WTC11 (cell line): ENCODE results near the gene MRFAP1L1.

Experiments
- CTCF ChIP-seq: fragments of 200-600 bp; IDR thresholded peaks from 2 replicates; pipeline ENCODE4 v1.8.0; 2022; ENCODE audit warnings: antibody characterized with exemption
- ETV6 ChIP-seq: sonication (generic); formaldehyde crosslinking; IDR thresholded peaks from 2 replicates; pipeline ENCODE4 v1.8.1; 2022; ENCODE audit warnings: mild to moderate bottlenecking, missing genetic modification reagents
- RORB ChIP-seq: fragments of 250-450 bp; sonication (Bioruptor Pico); IDR thresholded peaks from 2 replicates; pipeline ENCODE4 v1.9.0; 2021; ENCODE audit warnings: mild to moderate bottlenecking
- SP1 ChIP-seq: sonication (generic); formaldehyde crosslinking; conservative IDR thresholded peaks from 2 replicates; pipeline ENCODE4 v1.8.1; 2022; ENCODE audit warnings: missing genetic modification reagents
- USF2 ChIP-seq: sonication (generic); formaldehyde crosslinking; IDR thresholded peaks from 2 replicates; pipeline ENCODE4 v1.8.1; 2023; ENCODE audit warnings: mild to moderate bottlenecking, missing genetic modification reagents, moderate library complexity
- ZNF121 ChIP-seq: sonication (generic); formaldehyde crosslinking; IDR thresholded peaks from 2 replicates; pipeline ENCODE4 v1.8.0; 2023; ENCODE audit warnings: missing genetic modification reagents
- ZNF423 ChIP-seq: fragments of 250-450 bp; sonication (Bioruptor Pico); IDR thresholded peaks from 2 replicates; pipeline ENCODE4 v2.1.2; 2022; ENCODE audit warnings: mild to moderate bottlenecking, moderate library complexity
- ZNF532 ChIP-seq: fragments of 250-450 bp; sonication (Bioruptor Pico); IDR thresholded peaks from 2 replicates; pipeline ENCODE4 v1.9.0; 2021; ENCODE audit warnings: mild to moderate bottlenecking, borderline replicate concordance
- TF ChIP-seq, protein P1 (sequence below): sonication (generic); formaldehyde crosslinking; IDR thresholded peaks from 2 replicates; pipeline ENCODE4 v1.8.1; 2022; ENCODE audit warnings: mild to moderate bottlenecking, moderate library complexity, missing genetic modification reagents
- TF ChIP-seq, protein P2 (sequence below): sonication (generic); formaldehyde crosslinking; conservative IDR thresholded peaks from 2 replicates; pipeline ENCODE4 v1.8.1; 2022; ENCODE audit warnings: mild to moderate bottlenecking, missing genetic modification reagents
- TF ChIP-seq, protein P3 (sequence below): sonication (generic); formaldehyde crosslinking; IDR thresholded peaks from 2 replicates; pipeline ENCODE4 v1.8.1; 2022; ENCODE audit warnings: mild to moderate bottlenecking, missing genetic modification reagents, moderate library complexity, borderline replicate concordance

GRCh38 chr4:6724421-6725111 is 14.9 kb upstream of the MRFAP1L1 start:
- no peak for TF ChIP-seq CTCF
- no peak for TF ChIP-seq SP1 (CRISPR knock-in tag)
- TF ChIP-seq ZNF423 (CRISPR knock-in tag), result no peak
- no peak for TF ChIP-seq ZNF121 (CRISPR knock-in tag)
- TF ChIP-seq RORB (CRISPR knock-in tag), result no peak
- TF ChIP-seq, protein P1, sequence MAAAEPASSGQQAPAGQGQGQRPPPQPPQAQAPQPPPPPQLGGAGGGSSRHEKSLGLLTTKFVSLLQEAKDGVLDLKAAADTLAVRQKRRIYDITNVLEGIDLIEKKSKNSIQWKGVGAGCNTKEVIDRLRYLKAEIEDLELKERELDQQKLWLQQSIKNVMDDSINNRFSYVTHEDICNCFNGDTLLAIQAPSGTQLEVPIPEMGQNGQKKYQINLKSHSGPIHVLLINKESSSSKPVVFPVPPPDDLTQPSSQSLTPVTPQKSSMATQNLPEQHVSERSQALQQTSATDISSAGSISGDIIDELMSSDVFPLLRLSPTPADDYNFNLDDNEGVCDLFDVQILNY (CRISPR knock-in tag), result no peak
- no peak for TF ChIP-seq USF2 (CRISPR knock-in tag)
- TF ChIP-seq, protein P2, sequence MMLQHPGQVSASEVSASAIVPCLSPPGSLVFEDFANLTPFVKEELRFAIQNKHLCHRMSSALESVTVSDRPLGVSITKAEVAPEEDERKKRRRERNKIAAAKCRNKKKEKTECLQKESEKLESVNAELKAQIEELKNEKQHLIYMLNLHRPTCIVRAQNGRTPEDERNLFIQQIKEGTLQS, result no peak
- no peak for TF ChIP-seq ZNF532 (CRISPR knock-in tag)
- TF ChIP-seq, protein P3, sequence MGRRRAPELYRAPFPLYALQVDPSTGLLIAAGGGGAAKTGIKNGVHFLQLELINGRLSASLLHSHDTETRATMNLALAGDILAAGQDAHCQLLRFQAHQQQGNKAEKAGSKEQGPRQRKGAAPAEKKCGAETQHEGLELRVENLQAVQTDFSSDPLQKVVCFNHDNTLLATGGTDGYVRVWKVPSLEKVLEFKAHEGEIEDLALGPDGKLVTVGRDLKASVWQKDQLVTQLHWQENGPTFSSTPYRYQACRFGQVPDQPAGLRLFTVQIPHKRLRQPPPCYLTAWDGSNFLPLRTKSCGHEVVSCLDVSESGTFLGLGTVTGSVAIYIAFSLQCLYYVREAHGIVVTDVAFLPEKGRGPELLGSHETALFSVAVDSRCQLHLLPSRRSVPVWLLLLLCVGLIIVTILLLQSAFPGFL (CRISPR knock-in tag), result no peak
- TF ChIP-seq ETV6 (CRISPR knock-in tag), result no peak
